ENCODE measurements around the gene NIFK.
"Not testable (repeated sequence)": the region's sequence is repeated elsewhere in the genome, so short reads cannot be mapped to it uniquely, and the experiment has no call there.

NIFK gene

GRCh38 chr2:121735518-121736074 is 1.1 kb downstream of the NIFK start:
- DNase-seq (ENCODE audit: low read depth, low spot score) = no peak
- H3K27ac ChIP-seq = peak overlapping the region; percentile 68

GRCh38 chr2:121734544-121734943 is 2.1 kb downstream of the NIFK start:
- not testable (repeated sequence) for DNase-seq (ENCODE audit: low read depth, low spot score); H3K27ac ChIP-seq

GRCh38 chr2:121731366-121731765 is 5.3 kb downstream of the NIFK start:
- no peak for DNase-seq (ENCODE audit: low read depth, low spot score)
- H3K27ac ChIP-seq = no peak overlapping the region

- no peak for DNase-seq (ENCODE audit: low read depth, low spot score)
- no peak overlapping the region for H3K27ac ChIP-seq
These were observed 8.7 kb downstream of the NIFK start for GRCh38 chr2:121727950-121728349.

- no peak overlapping the region for H3K27ac ChIP-seq
- no peak for DNase-seq (ENCODE audit: low read depth, low spot score)
These were observed 9.3 kb downstream of the NIFK start for GRCh38 chr2:121727332-121727731.

- H3K27ac ChIP-seq = peak overlapping the region; percentile 84
- DNase-seq (ENCODE audit: low read depth, low spot score) = no peak
These were observed 13.4 kb downstream of the NIFK start for GRCh38 chr2:121723316-121723715.

- DNase-seq (ENCODE audit: low read depth, low spot score) = peak; percentile 68
- peak overlapping the region; percentile 84 for H3K27ac ChIP-seq
These were observed 14.2 kb downstream of the NIFK start for GRCh38 chr2:121722479-121722878.

- peak overlapping the region; percentile 84 for H3K27ac ChIP-seq
- DNase-seq (ENCODE audit: low read depth, low spot score) = no peak
These were observed 14.7 kb downstream of the NIFK start for GRCh38 chr2:121721926-121722325.

- DNase-seq (ENCODE audit: low read depth, low spot score) = no peak
- no peak overlapping the region for H3K27ac ChIP-seq
These were observed 19.1 kb downstream of the NIFK start for GRCh38 chr2:121717529-121717928.

- no peak for DNase-seq (ENCODE audit: low read depth, low spot score)
- H3K27ac ChIP-seq = no peak overlapping the region
These were observed 20.5 kb downstream of the NIFK start for GRCh38 chr2:121716126-121716525.

GRCh38 chr2:121711481-121711880 is 25.2 kb downstream of the NIFK start:
- not testable (repeated sequence) for DNase-seq (ENCODE audit: low read depth, low spot score); H3K27ac ChIP-seq

GRCh38 chr2:121710470-121711170 is 26.1 kb downstream of the NIFK start:
- DNase-seq (ENCODE audit: low read depth, low spot score) = no peak
- peak overlapping the region; percentile 46 for H3K27ac ChIP-seq

- no peak for DNase-seq (ENCODE audit: low read depth, low spot score)
- peak overlapping the region; percentile 46 for H3K27ac ChIP-seq
These were observed 26.8 kb downstream of the NIFK start for GRCh38 chr2:121709776-121710469.

GRCh38 chr2:121707920-121708361 is 28.7 kb downstream of the NIFK start:
- peak overlapping the region; percentile 45 for H3K27ac ChIP-seq
- no peak for DNase-seq (ENCODE audit: low read depth, low spot score)

- H3K27ac ChIP-seq = peak overlapping the region; percentile 45
- DNase-seq (ENCODE audit: low read depth, low spot score) = no peak
These were observed 29.2 kb downstream of the NIFK start for GRCh38 chr2:121707344-121707919.

GRCh38 chr2:121705958-121706357 is 30.7 kb downstream of the NIFK start:
- H3K27ac ChIP-seq = no peak overlapping the region
- no peak for DNase-seq (ENCODE audit: low read depth, low spot score)

- no peak overlapping the region for H3K27ac ChIP-seq
- DNase-seq (ENCODE audit: low read depth, low spot score) = no peak
These were observed 31.3 kb downstream of the NIFK start for GRCh38 chr2:121705390-121705789.

GRCh38 chr2:121701761-121702160 is 34.9 kb downstream of the NIFK start:
- not testable (repeated sequence) for DNase-seq (ENCODE audit: low read depth, low spot score); H3K27ac ChIP-seq

- H3K27ac ChIP-seq = peak overlapping the region; percentile 91
- DNase-seq (ENCODE audit: low read depth, low spot score) = peak; percentile 80
These were observed 37.0 kb downstream of the NIFK start for GRCh38 chr2:121699421-121700333.

- H3K27ac ChIP-seq = peak overlapping the region; percentile 91
- no peak for DNase-seq (ENCODE audit: low read depth, low spot score)
These were observed 38.3 kb downstream of the NIFK start for GRCh38 chr2:121698318-121698930.

Data from epithelial cell of prostate (primary cell).